Esophagus muscularis mucosa (tissue), 4 donors: ENCODE results near the gene SLC25A25. TPM values are rescaled to one million over a fixed set of nuclear protein-coding genes. Genes with fewer than 3 reads are reported as not detected.
"Not testable (repeated sequence)": the region's sequence is repeated elsewhere in the genome, so short reads cannot be mapped to it uniquely, and the experiment has no call there.

ENCODE experiments used
- DNase-seq: peaks from one replicate; pipeline ENCODE4 v3.0.0-alpha.2; 2017; ENCODE audit errors: extremely low spot score
- H3K27ac ChIP-seq, 4 donors: fragments of 200-600 bp; sonication (generic); replicated peaks in 1 of 4; 1 replicate in 3 of 4; 2 replicates in 1 of 4; pipeline ENCODE4 v1.5.1; 2016 to 2019; ENCODE audit warnings: mild to moderate bottlenecking in 1 of 4
- H3K27me3 ChIP-seq, 4 donors: fragments of 200-600 bp; sonication (generic); one replicate each; pipeline versions ENCODE4 v1.5.1 to v1.6.0; 2016 to 2019
- H3K36me3 ChIP-seq, 4 donors: fragments of 200-600 bp; sonication (generic); one replicate each; pipeline ENCODE4 v1.5.1; 2016 to 2019
- H3K4me1 ChIP-seq, 4 donors: fragments of 200-600 bp; sonication (generic); one replicate each; pipeline ENCODE4 v1.5.1; 2016 to 2019
- H3K4me3 ChIP-seq, 4 donors: fragments of 200-600 bp; sonication (generic); 1 replicate in 2 of 4; 2 replicates in 2 of 4; pipeline ENCODE4 v1.5.1; 2016 to 2019; ENCODE audit warnings: mild to moderate bottlenecking in 4 of 4, moderate library complexity in 1 of 4
- H3K9me3 ChIP-seq, 4 donors: fragments of 200-600 bp; sonication (generic); 1 replicate in 3 of 4; 2 replicates in 1 of 4; pipeline ENCODE4 v1.5.1; 2016 to 2019
- CTCF ChIP-seq, 3 experiments: fragments of 200-600 bp in 2 of 3; fragments of 450-650 bp in 1 of 3; sonication (generic) in 2 of 3; IDR thresholded peaks; one replicate each; pipeline ENCODE4 v1.5.1; 2017 to 2019; ENCODE audit warnings: antibody characterized with exemption in 3 of 3, mild to moderate bottlenecking in 2 of 3, moderate library complexity in 1 of 3
- EP300 ChIP-seq: sonication (generic); formaldehyde crosslinking; IDR thresholded peaks from one replicate; pipeline ENCODE4 v1.6.1; 2017; ENCODE audit warnings: antibody characterized with exemption
- POLR2A ChIP-seq: fragments of 450-650 bp; IDR thresholded peaks from one replicate; pipeline ENCODE4 v1.6.1; 2017; ENCODE audit warnings: antibody characterized with exemption, moderate library complexity, mild to moderate bottlenecking, low read depth
- POLR2AphosphoS5 ChIP-seq, 2 donors: sonication (generic); formaldehyde crosslinking; IDR thresholded peaks; one replicate each; pipeline ENCODE4 v1.6.1; 2017; ENCODE audit warnings: antibody characterized with exemption in 2 of 2
- WGBS: methylation state at CpG from one replicate; pipeline ENCODE4 v1.1.5; 2018; 5-methylcytosine and 5-hydroxymethylcytosine counted together
- intact Hi-C: fragments of 100-400 bp; cut with DNase I; formaldehyde crosslinking; loops from one replicate; pipeline ENCODE4 v1.15.1; 2023
- total RNA-seq, 4 donors: library from RNA; depleted of rRNA; stranded (reverse); fragments of >200 nt; gene quantifications; one replicate each; pipeline versions ENCODE4 v1.1.0 to v1.2.1, GENCODE V29; 2016

Gene SLC25A25
- total RNA-seq, 4 donors from 2014 or later: 14.5 to 140 (median 21.3) TPM

- H3K4me3 ChIP-seq, H3K36me3 ChIP-seq, H3K9me3 ChIP-seq, H3K27ac ChIP-seq, intact Hi-C loops, DNase-seq: not testable (repeated sequence)
- H3K4me1 ChIP-seq: peaks cover 26 to 33% (median 32%) of the 10 kb centered on the region in 4 donors
- peaks cover 0 to 12% (median 0%) of the 10 kb centered on the region in 4 donors for H3K27me3 ChIP-seq
- peak; percentile 25 to 49 (median 40) for TF ChIP-seq CTCF (IDR thresholded peaks at IDR 0.05)
- WGBS: 23% methylated on average over 12 of the region's 12 CpGs
These were observed 62.1 kb downstream of the SLC25A25 start for GRCh38 chr9:128129976-128130590.

GRCh38 chr9:128130651-128131050 is 62.6 kb downstream of the SLC25A25 start:
- H3K36me3 ChIP-seq: not testable (repeated sequence)
- WGBS: 45% methylated on average over 3 of the region's 7 CpGs

GRCh38 chr9:128131346-128131745 is 63.3 kb downstream of the SLC25A25 start:
- H3K9me3 ChIP-seq, intact Hi-C loops, DNase-seq, H3K36me3 ChIP-seq, H3K4me3 ChIP-seq, H3K27ac ChIP-seq: not testable (repeated sequence)
- Histone ChIP-seq H3K27me3 (peaks cover 0 to 12% (median 0%) of the 10 kb centered on the region in 4 donors), H3K4me1 (peaks cover 14 to 21% (median 19%) of the 10 kb centered on the region in 4 donors)
- WGBS: 96% methylated on average over 4 of the region's 8 CpGs

More at GRCh38 chr9:128130651-128131050, 62.6 kb downstream of the SLC25A25 start:
- H3K27ac ChIP-seq, intact Hi-C loops, H3K4me3 ChIP-seq, DNase-seq, H3K9me3 ChIP-seq: not testable (repeated sequence)
- H3K27me3 ChIP-seq: peaks cover 0 to 12% (median 0%) of the 10 kb centered on the region in 4 donors
- peaks cover 20 to 28% (median 26%) of the 10 kb centered on the region in 4 donors for H3K4me1 ChIP-seq

GRCh38 chr9:128132139-128132538 is 64.1 kb downstream of the SLC25A25 start:
- intact Hi-C loops, DNase-seq: not testable (repeated sequence)

GRCh38 chr9:128135561-128135960 is 67.5 kb downstream of the SLC25A25 start:
- DNase-seq, H3K4me1 ChIP-seq, H3K27ac ChIP-seq, H3K4me3 ChIP-seq, H3K36me3 ChIP-seq, intact Hi-C loops, H3K9me3 ChIP-seq: not testable (repeated sequence)
- 75% methylated on average over 8 of the region's 8 CpGs for WGBS
- H3K27me3 ChIP-seq: peaks cover 0 to 12% (median 0%) of the 10 kb centered on the region in 4 donors

More at GRCh38 chr9:128132139-128132538, 64.1 kb downstream of the SLC25A25 start:
- Histone ChIP-seq H3K27me3 (peaks cover 0 to 12% (median 0%) of the 10 kb centered on the region in 4 donors), H3K4me1 (peaks cover 8 to 13% (median 12%) of the 10 kb centered on the region in 4 donors)
- H3K27ac ChIP-seq, H3K4me3 ChIP-seq, H3K9me3 ChIP-seq, H3K36me3 ChIP-seq: not testable (repeated sequence)
- 26% methylated on average over 5 of the region's 8 CpGs for WGBS

GRCh38 chr9:128136816-128137793 is 69.1 kb downstream of the SLC25A25 start:
- no peaks in the 10 kb centered on the region for H3K36me3 ChIP-seq
- H3K9me3 ChIP-seq: no peaks in the 10 kb centered on the region
- H3K4me1 ChIP-seq: no peaks in the 10 kb centered on the region
- intact Hi-C loops: no loop called here
- no peak for TF ChIP-seq POLR2A
- TF ChIP-seq CTCF (IDR thresholded peaks at IDR 0.05): no peak
- TF ChIP-seq EP300: no peak
- no peak for TF ChIP-seq POLR2AphosphoS5 (IDR thresholded peaks at IDR 0.05)
- no peak overlapping the region for H3K4me3 ChIP-seq
- H3K27me3 ChIP-seq: peaks cover 0 to 3% (median 0%) of the 10 kb centered on the region in 4 donors
- H3K27ac ChIP-seq: no peak overlapping the region
- 92% methylated on average over 16 of the region's 18 CpGs for WGBS
- DNase-seq: no peak
